ENCODE data around the gene PPP1R11.
A peak's percentile ranks its signal among the peaks of the same experiment; 100 is the strongest.

The PPP1R11 gene

GRCh38 chr6:30035784-30036183 is 31.2 kb upstream of the PPP1R11 start:
- no peak for TF ChIP-seq CTCF (IDR thresholded peaks at IDR 0.05; ENCODE audit: extremely low read depth, missing control alignments)
- DNase-seq (ENCODE audit: low spot score): no peak

GRCh38 chr6:30037182-30037788 is 29.7 kb upstream of the PPP1R11 start:
- peak; percentile 33 for DNase-seq (ENCODE audit: low spot score)

GRCh38 chr6:30041221-30041620 is 25.8 kb upstream of the PPP1R11 start:
- no peak for TF ChIP-seq CTCF (IDR thresholded peaks at IDR 0.05; ENCODE audit: extremely low read depth, missing control alignments)
- DNase-seq (ENCODE audit: low spot score): no peak

More at GRCh38 chr6:30037182-30037788, 29.7 kb upstream of the PPP1R11 start:
- peak; percentile 13 for TF ChIP-seq CTCF (IDR thresholded peaks at IDR 0.05; ENCODE audit: extremely low read depth, missing control alignments)

GRCh38 chr6:30041821-30042220 is 25.2 kb upstream of the PPP1R11 start:
- no peak for TF ChIP-seq CTCF (IDR thresholded peaks at IDR 0.05; ENCODE audit: extremely low read depth, missing control alignments)
- DNase-seq (ENCODE audit: low spot score): no peak

- no peak for TF ChIP-seq CTCF (IDR thresholded peaks at IDR 0.05; ENCODE audit: extremely low read depth, missing control alignments)
- peak; percentile 49 for DNase-seq (ENCODE audit: low spot score)
Observed at GRCh38 chr6:30042476-30042875, 24.5 kb upstream of the PPP1R11 start.

GRCh38 chr6:30042914-30043313 is 24.1 kb upstream of the PPP1R11 start:
- DNase-seq (ENCODE audit: low spot score): peak; percentile 50
- TF ChIP-seq CTCF (IDR thresholded peaks at IDR 0.05; ENCODE audit: extremely low read depth, missing control alignments): no peak

- no peak for TF ChIP-seq CTCF (IDR thresholded peaks at IDR 0.05; ENCODE audit: extremely low read depth, missing control alignments)
- no peak for DNase-seq (ENCODE audit: low spot score)
Observed at GRCh38 chr6:30043744-30044143, 23.3 kb upstream of the PPP1R11 start.
